ENCODE results near the gene WIPI1.
A peak's percentile ranks its signal among the peaks of the same experiment; 100 is the strongest.

Gene WIPI1

DNA sequence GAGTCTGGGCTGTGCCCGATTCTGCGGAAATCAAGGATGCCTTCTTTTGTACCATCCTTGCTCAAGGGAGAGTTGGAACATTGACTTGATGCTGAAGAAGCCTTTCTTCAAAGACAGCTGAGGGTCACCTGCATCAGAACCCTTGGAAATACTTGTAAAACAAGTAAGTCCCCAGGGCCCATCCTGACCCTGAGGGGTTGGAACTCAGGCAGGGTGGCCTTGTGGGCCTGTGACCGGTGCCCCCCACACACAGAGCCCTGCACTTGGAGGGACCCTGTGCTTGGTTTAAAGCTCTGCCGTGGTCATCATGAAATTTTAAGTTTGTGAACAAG is 56.9 kb downstream of the WIPI1 start:
- H3K36me3 Mint-ChIP-seq (ENCODE audit: low read depth): peaks cover 6% of the 10 kb centered on the region
- no peaks in the 10 kb centered on the region for H3K27me3 Mint-ChIP-seq
- no peak overlapping the region for H3K27ac Mint-ChIP-seq
- H3K4me3 Mint-ChIP-seq: peak overlapping the region; percentile 13
- H3K9me3 Mint-ChIP-seq: no peaks in the 10 kb centered on the region
- peaks cover 23% of the 10 kb centered on the region for H3K4me1 Mint-ChIP-seq (ENCODE audit: low read depth)
- intact Hi-C loops (cut with micrococcal nuclease): no loop called here

DNA sequence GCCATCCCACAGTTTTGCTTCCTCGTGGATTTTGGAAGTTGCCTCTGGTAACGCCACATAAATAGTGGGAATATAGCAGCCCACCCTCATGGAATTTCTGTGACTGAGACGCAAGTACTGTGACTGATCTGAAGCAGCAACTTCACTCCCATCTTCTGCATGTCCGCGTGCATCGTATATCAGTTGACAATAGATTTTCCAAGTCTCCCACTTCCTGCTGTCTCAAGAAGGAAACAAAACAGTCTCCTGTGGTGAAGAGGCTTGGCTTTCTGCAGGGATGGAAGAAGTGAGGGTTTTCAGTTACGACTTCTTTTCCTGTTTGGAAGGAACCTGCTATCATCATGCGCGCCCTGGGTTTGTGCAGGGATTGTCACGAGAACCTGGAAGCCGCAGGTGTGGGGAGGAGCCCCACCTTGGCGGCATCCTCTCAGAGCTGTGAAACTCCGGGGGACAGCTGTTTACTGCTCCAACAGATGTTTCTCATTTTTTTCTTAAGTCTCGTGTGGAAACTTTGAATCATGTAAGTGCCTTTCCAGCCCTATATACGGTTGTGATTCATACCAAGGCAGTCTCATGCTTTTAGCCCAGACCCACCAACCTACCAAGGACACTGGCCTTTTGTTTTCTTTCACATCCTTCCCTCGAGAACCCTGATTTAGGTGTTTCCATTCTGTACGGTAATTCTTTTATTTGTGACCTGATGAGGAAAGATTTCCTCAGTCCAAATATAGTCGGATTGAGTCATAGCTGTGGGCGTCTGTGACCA is 57.5 kb downstream of the WIPI1 start:
- Mint-ChIP-seq H3K36me3 (ENCODE audit: low read depth) (peaks cover 11% of the 10 kb centered on the region), H3K9me3 (peaks cover 4% of the 10 kb centered on the region), H3K27me3 (no peaks in the 10 kb centered on the region), H3K4me3 (no peak overlapping the region), H3K4me1 (ENCODE audit: low read depth) (peaks cover 23% of the 10 kb centered on the region), H3K27ac (peak overlapping the region; percentile 32)
- intact Hi-C loops (cut with micrococcal nuclease): loop anchor here (2.0 to 5.0 kb wide), 2 partner anchors 113 to 137 kb away; no protein-coding TSS in a partner anchor

DNA sequence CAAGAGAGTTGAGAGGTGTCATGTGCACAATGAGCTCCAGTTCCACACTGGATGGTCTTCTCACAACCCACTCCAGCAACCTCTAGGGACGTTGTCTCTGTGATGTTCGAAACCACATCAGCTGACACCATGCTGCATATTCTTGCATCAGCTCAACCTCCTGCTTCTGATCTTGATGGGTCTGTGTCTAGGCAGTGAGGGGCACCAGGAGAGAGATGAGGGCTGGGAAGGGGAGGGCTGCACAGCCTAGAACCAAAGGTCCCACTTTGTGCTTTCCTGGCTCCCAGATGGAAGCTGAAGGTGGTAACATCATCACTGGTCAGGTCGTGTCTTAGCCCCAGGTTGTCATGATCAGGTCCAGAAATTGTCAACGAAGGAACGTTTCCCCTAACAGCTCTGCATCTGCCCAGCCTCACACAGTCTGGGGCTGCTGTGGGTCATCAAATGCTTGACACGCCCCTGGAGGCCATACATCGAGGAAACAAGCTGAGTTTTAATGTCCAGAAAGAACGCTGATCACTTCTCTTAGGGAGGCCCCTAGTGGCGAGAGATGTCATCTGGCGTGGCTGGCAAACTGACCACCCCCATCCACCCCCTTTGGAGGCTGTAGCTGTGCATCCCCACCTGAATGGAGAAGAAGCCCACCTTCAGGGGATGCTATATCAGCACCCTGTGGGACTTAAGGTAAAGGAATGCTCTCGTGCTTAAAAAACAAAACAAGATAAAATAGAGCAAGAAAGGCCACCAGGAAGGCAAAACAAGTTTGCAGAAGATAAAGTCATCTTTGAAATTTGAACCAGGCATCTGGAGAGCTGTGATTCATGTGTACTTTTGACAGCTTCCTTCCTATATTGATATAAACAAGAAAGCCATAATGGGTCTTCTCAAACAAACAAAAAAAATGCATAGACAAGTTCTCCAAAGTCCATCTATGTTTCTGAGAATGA is 58.3 kb downstream of the WIPI1 start:
- Mint-ChIP-seq H3K36me3 (ENCODE audit: low read depth) (peaks cover 16% of the 10 kb centered on the region), H3K4me1 (ENCODE audit: low read depth) (peaks cover 23% of the 10 kb centered on the region), H3K27me3 (no peaks in the 10 kb centered on the region), H3K9me3 (peaks cover 9% of the 10 kb centered on the region), H3K27ac (peak overlapping the region; percentile 37), H3K4me3 (no peak overlapping the region)
- intact Hi-C loops (cut with micrococcal nuclease): loop anchor here (2.0 to 5.0 kb wide), 2 partner anchors 112 to 136 kb away; no protein-coding TSS in a partner anchor

DNA sequence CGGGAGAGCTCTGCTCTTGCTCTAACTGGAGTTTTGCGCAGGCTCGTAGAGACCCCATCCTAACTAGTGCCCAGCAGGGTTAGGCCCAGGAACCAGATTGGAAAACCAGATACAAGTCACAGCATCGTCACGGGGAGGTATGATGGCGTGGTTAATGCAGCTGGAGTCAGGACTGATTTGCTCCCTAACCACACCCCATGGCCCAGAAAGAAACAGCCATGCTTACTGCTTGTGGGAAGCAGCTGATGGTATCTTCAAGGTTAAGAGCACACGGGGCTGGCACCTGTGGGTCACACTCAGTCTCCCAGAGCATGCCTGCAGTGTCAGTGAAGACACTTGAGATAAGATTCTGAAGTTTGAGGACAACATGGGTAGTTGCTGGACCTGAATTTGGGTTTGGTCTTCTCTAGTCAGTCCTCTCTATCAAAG is 60.2 kb downstream of the WIPI1 start:
- peaks cover 9% of the 10 kb centered on the region for H3K9me3 Mint-ChIP-seq
- peaks cover 23% of the 10 kb centered on the region for H3K4me1 Mint-ChIP-seq (ENCODE audit: low read depth)
- H3K27ac Mint-ChIP-seq: no peak overlapping the region

DNA sequence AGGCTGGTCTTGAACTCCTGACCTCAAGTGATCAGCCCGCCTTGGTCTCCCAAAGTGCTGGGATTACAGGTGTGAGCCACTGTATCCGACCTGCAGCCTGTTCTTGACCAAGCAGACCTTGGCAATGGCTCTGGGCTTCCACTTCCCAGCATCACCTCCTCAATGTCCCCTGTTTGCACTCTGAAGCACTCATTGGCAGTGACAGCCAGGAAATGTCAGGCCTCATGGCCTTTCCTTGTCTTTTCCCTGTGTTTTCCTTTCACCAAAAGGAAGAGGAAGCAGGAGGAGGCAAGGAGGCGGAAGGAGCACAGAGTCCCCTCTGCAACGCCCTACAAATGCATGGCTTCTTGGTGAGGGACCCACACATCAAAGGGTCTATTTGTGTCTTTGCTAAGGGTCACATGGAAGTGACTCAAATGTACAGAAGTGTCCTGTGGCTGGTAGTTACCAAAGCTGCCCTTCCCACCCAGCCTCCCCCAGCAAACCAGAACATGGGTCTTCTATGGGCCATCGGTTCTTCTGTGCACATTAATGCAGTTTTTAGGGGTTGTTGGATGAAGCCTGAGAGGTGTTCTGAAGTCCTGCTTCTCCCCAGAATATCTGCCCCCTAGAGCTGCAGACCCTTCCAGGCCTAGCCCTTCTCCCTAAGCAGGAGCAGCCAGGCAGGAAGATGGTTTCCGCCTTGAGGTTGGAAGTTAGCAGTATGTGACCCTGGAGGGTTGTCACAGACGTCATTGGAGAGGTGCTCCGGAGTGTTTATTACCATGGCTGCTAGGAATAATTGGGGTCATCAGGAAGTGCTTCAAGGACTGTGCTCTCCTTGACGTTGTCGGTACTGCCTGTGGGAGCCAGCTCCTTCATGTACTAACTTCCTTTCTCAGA is 60.8 kb downstream of the WIPI1 start:
- peaks cover 9% of the 10 kb centered on the region for H3K9me3 Mint-ChIP-seq
- H3K4me1 Mint-ChIP-seq (ENCODE audit: low read depth): peaks cover 23% of the 10 kb centered on the region
- no peak overlapping the region for H3K4me3 Mint-ChIP-seq
- intact Hi-C loops (cut with micrococcal nuclease): loop anchor here (5.0 kb wide), 1 partner anchor 109 kb away; no protein-coding TSS in a partner anchor
- no peaks in the 10 kb centered on the region for H3K27me3 Mint-ChIP-seq
- peaks cover 16% of the 10 kb centered on the region for H3K36me3 Mint-ChIP-seq (ENCODE audit: low read depth)
- H3K27ac Mint-ChIP-seq: no peak overlapping the region

More for the DNA sequence above, 60.2 kb downstream of the WIPI1 start:
- Mint-ChIP-seq H3K36me3 (ENCODE audit: low read depth) (peaks cover 16% of the 10 kb centered on the region), H3K4me3 (no peak overlapping the region), H3K27me3 (no peaks in the 10 kb centered on the region)
- intact Hi-C loops (cut with micrococcal nuclease): loop anchor here (5.0 kb wide), 1 partner anchor 110 kb away; no protein-coding TSS in a partner anchor

DNA sequence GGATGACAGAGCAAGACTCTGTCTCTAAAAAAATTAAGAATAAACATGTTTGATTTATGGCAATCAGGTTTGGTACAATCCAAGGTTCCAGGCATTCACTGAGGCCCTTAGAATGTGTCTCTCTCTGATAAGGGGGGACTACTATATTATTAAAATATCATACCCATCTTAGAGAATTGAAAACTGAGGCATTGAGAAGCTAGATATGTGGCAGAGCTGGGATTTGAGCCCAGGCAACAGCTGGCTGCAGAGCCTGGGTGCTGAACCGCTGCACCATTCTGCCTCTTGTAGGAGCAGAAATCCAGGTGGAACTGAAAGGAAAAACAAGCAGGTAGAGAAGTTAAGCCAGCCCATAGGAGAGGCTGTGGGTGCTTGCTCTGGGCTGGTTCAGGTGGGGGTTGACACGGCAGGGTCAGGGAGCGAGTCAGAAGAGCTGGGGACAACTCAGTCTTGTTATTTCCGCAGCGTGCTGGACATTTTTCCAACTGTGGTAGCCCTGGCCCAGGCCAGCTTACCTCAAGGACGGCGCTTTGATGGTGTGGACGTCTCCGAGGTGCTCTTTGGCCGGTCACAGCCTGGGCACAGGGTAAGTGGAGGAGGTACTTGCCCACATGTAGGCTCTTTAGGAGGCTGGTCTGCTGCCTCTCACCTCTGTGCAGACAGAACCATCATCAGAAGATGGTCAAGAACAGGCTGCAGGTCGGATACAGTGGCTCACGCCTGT is 62.5 kb downstream of the WIPI1 start:
- peaks cover 20% of the 10 kb centered on the region for H3K4me1 Mint-ChIP-seq (ENCODE audit: low read depth)
- peaks cover 16% of the 10 kb centered on the region for H3K36me3 Mint-ChIP-seq (ENCODE audit: low read depth)
- no peak overlapping the region for H3K4me3 Mint-ChIP-seq
- no peaks in the 10 kb centered on the region for H3K27me3 Mint-ChIP-seq
- peaks cover 9% of the 10 kb centered on the region for H3K9me3 Mint-ChIP-seq
- intact Hi-C loops (cut with micrococcal nuclease): loop anchor here (5.0 kb wide), 1 partner anchor 107 kb away; no protein-coding TSS in a partner anchor
- H3K27ac Mint-ChIP-seq: no peak overlapping the region

DNA sequence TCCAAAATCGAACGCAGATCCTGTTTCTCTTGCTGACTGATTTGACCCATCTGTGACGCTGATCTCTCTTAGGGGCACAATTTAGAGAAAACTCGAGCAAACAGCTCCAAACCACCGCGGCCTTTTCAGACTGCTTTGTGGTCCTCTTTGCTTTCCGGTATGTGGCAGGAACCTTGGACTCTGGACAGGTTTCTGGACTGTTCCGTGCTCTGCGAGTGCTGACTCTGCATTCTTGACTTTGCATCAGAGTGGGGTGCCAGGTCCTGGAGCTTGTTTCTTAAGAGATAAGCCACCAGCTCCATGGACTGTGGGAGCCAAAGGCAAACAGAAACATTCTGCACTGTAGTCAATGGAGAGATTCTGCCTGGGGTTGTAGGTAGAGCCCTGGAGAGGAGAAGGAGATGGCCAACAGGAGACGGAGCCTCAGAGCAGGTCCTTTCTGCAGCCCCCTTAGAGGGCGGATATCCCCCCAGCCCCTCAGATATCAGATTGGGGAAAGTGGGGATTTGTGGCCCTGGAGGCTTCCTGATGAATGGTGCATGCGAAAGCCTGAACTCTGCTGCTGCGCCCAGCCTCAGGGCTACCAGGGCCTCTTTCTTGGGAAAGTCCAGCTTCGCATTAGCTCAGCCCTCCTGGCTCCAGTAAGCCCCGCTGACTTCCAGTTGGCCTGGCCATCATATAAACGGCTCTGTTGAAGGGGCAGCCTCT is 65.6 kb downstream of the WIPI1 start:
- no peak overlapping the region for H3K4me3 Mint-ChIP-seq
- no peaks in the 10 kb centered on the region for H3K27me3 Mint-ChIP-seq
- H3K9me3 Mint-ChIP-seq: peaks cover 9% of the 10 kb centered on the region
- peaks cover 11% of the 10 kb centered on the region for H3K4me1 Mint-ChIP-seq (ENCODE audit: low read depth)
- peaks cover 16% of the 10 kb centered on the region for H3K36me3 Mint-ChIP-seq (ENCODE audit: low read depth)
- intact Hi-C loops (cut with micrococcal nuclease): no loop called here
- H3K27ac Mint-ChIP-seq: no peak overlapping the region

DNA sequence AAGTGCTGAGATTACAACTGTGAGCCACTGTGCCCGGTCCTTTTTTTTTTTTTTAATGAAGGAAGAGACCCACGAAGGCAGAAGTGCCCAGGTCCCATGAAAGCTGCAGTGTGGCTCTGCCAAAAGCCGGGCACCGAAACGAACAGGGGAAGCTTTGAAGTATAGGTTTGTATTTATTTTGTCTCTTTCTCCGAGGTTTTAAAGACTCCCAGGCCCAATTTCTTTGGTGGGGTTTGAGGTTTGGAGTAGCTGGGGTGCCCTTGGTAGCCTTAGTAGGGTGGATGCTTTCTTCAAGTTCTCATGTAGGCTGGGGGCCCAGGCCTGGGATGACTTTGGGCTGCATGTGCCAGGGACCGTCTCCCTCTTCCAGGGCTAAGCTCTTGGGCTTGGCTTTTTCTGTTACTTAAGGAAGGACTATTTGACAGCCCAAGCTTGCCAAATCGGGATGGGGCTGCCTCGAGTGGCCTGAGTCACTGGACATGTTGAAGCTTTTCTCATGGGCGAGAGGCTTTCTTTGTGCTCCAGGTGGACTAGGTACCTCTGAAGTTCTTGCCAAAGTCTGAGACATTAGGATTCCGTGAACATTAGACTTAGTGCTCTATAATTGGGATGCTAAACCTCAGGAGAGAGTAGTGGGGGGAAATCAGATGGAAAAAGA is 66.3 kb downstream of the WIPI1 start:
- intact Hi-C loops (cut with micrococcal nuclease): no loop called here
- Mint-ChIP-seq H3K27me3 (no peaks in the 10 kb centered on the region), H3K4me1 (ENCODE audit: low read depth) (peaks cover 9% of the 10 kb centered on the region), H3K9me3 (peaks cover 9% of the 10 kb centered on the region), H3K27ac (no peak overlapping the region), H3K36me3 (ENCODE audit: low read depth) (peaks cover 13% of the 10 kb centered on the region), H3K4me3 (no peak overlapping the region)

DNA sequence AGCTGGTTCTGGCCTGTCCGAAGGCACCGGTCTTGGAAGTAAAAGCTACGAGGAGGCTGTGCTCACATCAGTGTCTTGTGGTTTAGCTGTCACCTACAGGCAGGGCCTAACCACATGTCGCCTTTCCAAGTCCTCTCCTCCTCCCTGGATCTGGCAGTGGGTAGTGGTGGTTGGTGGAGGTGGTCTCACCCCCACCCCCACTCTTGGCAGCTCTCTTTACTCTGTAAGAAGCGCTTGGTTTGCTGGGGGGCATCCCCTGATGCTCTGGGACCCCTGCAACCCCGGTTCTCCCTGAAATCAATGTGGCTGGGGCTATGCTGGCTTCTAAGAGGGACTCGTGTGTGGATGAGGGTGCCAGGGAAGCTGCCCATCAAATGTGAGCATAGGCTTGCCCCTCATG is 68.3 kb downstream of the WIPI1 start:
- Mint-ChIP-seq H3K4me1 (ENCODE audit: low read depth) (peaks cover 15% of the 10 kb centered on the region), H3K27me3 (no peaks in the 10 kb centered on the region), H3K27ac (no peak overlapping the region), H3K9me3 (no peaks in the 10 kb centered on the region), H3K36me3 (ENCODE audit: low read depth) (no peaks in the 10 kb centered on the region), H3K4me3 (no peak overlapping the region)
- intact Hi-C loops (cut with micrococcal nuclease): no loop called here

DNA sequence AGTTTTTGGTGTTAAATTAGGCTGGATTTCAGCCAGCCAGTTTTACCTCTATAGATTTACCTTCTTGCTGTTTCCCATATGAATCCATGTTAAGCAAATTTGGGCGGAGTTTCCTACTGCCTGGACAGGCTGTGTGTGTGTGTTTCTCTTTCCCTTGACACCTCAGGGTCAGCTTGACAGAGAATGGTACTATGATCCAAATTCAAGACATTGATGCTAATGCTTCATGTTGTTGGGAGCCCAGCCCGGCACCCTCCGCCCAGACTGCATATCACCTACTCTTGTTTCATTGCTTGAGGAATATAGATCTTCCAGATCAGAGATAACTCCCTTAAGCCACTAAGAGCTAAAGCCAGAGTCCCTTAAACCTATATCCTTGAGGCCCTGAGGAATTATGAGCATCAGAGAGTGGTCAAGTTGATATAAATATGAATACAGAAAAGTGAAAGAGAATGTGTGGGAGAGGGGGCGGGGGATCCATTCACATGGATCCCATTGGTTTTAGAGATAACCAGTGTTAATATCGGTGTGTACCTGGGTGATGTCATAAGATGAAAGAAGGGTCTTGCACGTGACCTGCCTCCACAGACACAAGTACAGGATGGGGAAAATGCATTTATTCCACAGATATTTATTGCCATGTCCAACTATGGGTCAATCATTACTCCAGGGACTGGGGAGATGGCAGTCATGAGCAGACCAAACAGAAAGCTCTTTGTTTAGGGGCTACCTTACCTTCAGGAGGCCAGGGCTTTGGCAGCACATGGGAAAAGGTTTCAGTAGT is 69.7 kb downstream of the WIPI1 start:
- intact Hi-C loops (cut with micrococcal nuclease): no loop called here
- Mint-ChIP-seq H3K9me3 (no peaks in the 10 kb centered on the region), H3K27ac (no peak overlapping the region), H3K36me3 (ENCODE audit: low read depth) (no peaks in the 10 kb centered on the region), H3K4me1 (ENCODE audit: low read depth) (peaks cover 23% of the 10 kb centered on the region), H3K27me3 (no peaks in the 10 kb centered on the region), H3K4me3 (no peak overlapping the region)

DNA sequence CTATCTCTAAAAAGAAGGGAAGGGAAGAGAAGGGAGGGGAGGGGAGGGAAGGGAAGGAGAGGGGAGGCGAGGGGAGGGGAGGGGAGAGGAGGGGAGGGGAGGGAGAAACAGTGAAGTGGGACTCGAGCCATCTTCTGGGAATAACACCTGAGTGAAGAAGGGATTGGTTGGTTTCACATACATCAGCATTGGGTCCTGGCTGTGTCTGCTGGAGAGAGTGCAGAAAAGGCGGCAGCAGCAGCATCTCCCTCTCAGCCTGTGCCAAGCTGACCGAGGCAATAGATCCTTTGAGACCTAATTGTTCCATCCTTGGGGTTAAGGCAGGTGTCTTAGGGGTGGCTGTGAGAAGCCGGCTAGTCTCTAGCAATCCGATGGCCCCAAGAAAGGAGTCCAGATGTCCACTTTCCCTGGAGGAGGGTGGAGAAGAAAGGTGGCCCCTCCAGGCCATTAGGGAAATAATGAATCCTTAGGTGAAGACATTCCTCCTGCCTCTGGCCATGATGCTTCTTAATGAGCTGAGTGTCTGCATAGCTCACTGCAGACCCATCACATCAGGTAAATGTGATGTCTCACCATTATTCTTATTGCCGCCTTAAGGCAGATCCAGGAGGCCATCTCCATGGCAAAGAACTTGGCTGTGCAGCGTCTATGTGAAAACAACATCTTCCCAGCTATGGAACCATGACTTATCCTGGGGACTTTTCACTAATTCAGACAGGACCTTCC is 71.6 kb downstream of the WIPI1 start:
- Mint-ChIP-seq H3K4me1 (ENCODE audit: low read depth) (peaks cover 37% of the 10 kb centered on the region), H3K36me3 (ENCODE audit: low read depth) (no peaks in the 10 kb centered on the region), H3K4me3 (no peak overlapping the region), H3K27me3 (no peaks in the 10 kb centered on the region), H3K9me3 (no peaks in the 10 kb centered on the region), H3K27ac (no peak overlapping the region)
- intact Hi-C loops (cut with micrococcal nuclease): no loop called here
